GM21619 (cell line): ENCODE results near the gene SLC2A8.

Source experiments
- ATAC-seq: cut with Tn5 transposase; IDR thresholded peaks from one replicate; pipeline ENCODE4 v1.9.1; 2021; ENCODE audit not compliant: unreplicated experiment

SLC2A8 gene

GRCh38 chr9:127380479-127380878 lies 16.5 kb upstream of the SLC2A8 start:
- ATAC-seq, result no peak

GRCh38 chr9:127382541-127382940 lies 14.4 kb upstream of the SLC2A8 start:
- no peak for ATAC-seq

- ATAC-seq, result no peak
These were observed 12.8 kb upstream of the SLC2A8 start for GRCh38 chr9:127384016-127384730.

- no peak for ATAC-seq
These were observed 12.1 kb upstream of the SLC2A8 start for GRCh38 chr9:127384901-127385300.

GRCh38 chr9:127386249-127386648 lies 10.7 kb upstream of the SLC2A8 start:
- no peak for ATAC-seq

GRCh38 chr9:127386981-127387380 lies 10.0 kb upstream of the SLC2A8 start:
- ATAC-seq, result no peak

- ATAC-seq, result peak; percentile 95
These were observed 8.7 kb upstream of the SLC2A8 start for GRCh38 chr9:127388037-127388855.

- no peak for ATAC-seq
These were observed 8.1 kb upstream of the SLC2A8 start for GRCh38 chr9:127388856-127389238.

GRCh38 chr9:127389381-127390247 lies 7.4 kb upstream of the SLC2A8 start:
- no peak for ATAC-seq

- ATAC-seq, result no peak
These were observed 6.8 kb upstream of the SLC2A8 start for GRCh38 chr9:127390248-127390545.

- ATAC-seq, result no peak
These were observed 6.4 kb upstream of the SLC2A8 start for GRCh38 chr9:127390563-127390962.

GRCh38 chr9:127392166-127392565 lies 4.8 kb upstream of the SLC2A8 start:
- ATAC-seq, result no peak

GRCh38 chr9:127392976-127393375 lies 4.0 kb upstream of the SLC2A8 start:
- ATAC-seq, result no peak

GRCh38 chr9:127393645-127394044 lies 3.3 kb upstream of the SLC2A8 start:
- no peak for ATAC-seq

GRCh38 chr9:127395497-127396252 lies 1.3 kb upstream of the SLC2A8 start:
- no peak for ATAC-seq

GRCh38 chr9:127396253-127396807 lies 639 bp upstream of the SLC2A8 start:
- ATAC-seq, result no peak

- no peak for ATAC-seq
These were observed 791 bp downstream of the SLC2A8 start for GRCh38 chr9:127397646-127398274.

- no peak for ATAC-seq
These were observed 1.3 kb downstream of the SLC2A8 start for GRCh38 chr9:127398275-127398647.

- no peak for ATAC-seq
These were observed 1.9 kb downstream of the SLC2A8 start for GRCh38 chr9:127398715-127399400.
